Brain pericyte (primary cell): Measurements from ENCODE around the gene BCL3.
A peak's percentile ranks its signal among the peaks of the same experiment; 100 is the strongest.

ENCODE experiments used
- DNase-seq: peaks from one replicate; pipeline ENCODE4 v3.0.0-alpha.2; 2012; ENCODE audit warnings: low read depth, low spot score

Gene BCL3

GRCh38 chr19:44741841-44742329 lies 6.6 kb upstream of the BCL3 start:
- DNase-seq = peak; percentile 94

GRCh38 chr19:44742330-44743061 lies 6.0 kb upstream of the BCL3 start:
- DNase-seq = no peak

GRCh38 chr19:44744871-44745332 lies 3.6 kb upstream of the BCL3 start:
- DNase-seq = no peak

- DNase-seq = no peak
Observed at GRCh38 chr19:44745341-44745831, 3.1 kb upstream of the BCL3 start.

GRCh38 chr19:44745887-44746600 lies 2.5 kb upstream of the BCL3 start:
- DNase-seq = no peak

GRCh38 chr19:44746616-44746945 lies 1.9 kb upstream of the BCL3 start:
- no peak for DNase-seq

- peak; percentile 70 for DNase-seq
Observed at GRCh38 chr19:44746946-44747738, 1.4 kb upstream of the BCL3 start.

- DNase-seq = no peak
Observed at GRCh38 chr19:44747739-44748425, 626 bp upstream of the BCL3 start.

- DNase-seq = no peak
Observed at GRCh38 chr19:44749292-44749691, 784 bp downstream of the BCL3 start.

- DNase-seq = no peak
Observed at GRCh38 chr19:44749994-44750393, 1.5 kb downstream of the BCL3 start.

- no peak for DNase-seq
Observed at GRCh38 chr19:44752123-44752815, 3.8 kb downstream of the BCL3 start.

- peak; percentile 96 for DNase-seq
Observed at GRCh38 chr19:44752816-44753625, 4.5 kb downstream of the BCL3 start.

- no peak for DNase-seq
Observed at GRCh38 chr19:44753626-44753931, 5.1 kb downstream of the BCL3 start.

GRCh38 chr19:44753932-44754749 lies 5.6 kb downstream of the BCL3 start:
- peak; percentile 72 for DNase-seq

- no peak for DNase-seq
Observed at GRCh38 chr19:44754750-44755080, 6.2 kb downstream of the BCL3 start.

- no peak for DNase-seq
Observed at GRCh38 chr19:44755219-44755618, 6.7 kb downstream of the BCL3 start.

GRCh38 chr19:44756089-44756562 lies 7.6 kb downstream of the BCL3 start:
- no peak for DNase-seq

GRCh38 chr19:44757057-44757734 lies 8.7 kb downstream of the BCL3 start:
- no peak for DNase-seq
